Colon (tissue), 2 donors: ENCODE results near the gene RASGRP1.
"Not testable (repeated sequence)": the region's sequence is repeated elsewhere in the genome, so short reads cannot be mapped to it uniquely, and the experiment has no call there.

Experiments
- FAIRE-seq: peaks from 2 replicates; lab custom pipeline; 2012; peaks lifted over from hg19 to GRCh38; lab: Jason Lieb, UNC
- donor health status: control.
- donor health status: control.

Gene RASGRP1

DNA sequence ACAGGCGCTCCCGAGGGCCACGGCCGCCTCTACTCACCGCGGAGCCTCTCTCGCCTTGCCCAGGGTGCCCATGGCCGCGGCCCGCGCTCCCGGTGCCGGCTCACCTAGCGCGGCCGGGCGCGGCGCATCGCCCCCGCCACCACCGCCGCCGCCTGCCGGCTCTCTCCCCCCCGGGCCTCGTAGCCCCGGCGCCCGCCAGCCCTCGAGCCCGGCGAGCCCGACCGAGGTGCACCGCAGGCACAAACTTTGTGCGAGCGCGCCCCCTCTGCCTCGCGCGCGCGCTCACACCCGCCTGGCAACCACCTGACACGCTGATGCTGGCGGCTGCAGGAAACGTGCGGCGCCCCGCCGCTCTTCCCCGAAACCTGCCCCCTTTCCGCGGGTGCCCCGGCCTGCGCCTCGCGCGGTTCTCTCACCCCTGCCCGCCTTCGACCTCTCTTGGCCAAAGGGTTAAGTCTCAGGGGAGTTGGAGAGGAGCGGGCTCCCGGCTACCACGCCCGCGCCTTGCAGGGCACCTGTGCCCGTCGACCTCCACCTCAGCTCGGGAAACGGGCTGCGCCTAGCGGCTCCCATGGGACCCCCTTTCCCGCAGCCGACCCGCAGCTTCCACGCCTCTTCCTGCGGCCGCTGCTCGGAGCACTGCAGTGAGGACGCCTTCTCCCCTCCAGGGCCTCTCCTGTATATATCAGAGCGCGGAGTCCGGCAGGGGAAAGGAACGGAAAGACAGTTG is at the start of gene RASGRP1:
Gene RASGRP1 (minus strand): TSS at position 258 of the 730 bp plus-strand sequence. CDS start 186 bp downstream, at position 72.
- FAIRE-seq = no peak

DNA sequence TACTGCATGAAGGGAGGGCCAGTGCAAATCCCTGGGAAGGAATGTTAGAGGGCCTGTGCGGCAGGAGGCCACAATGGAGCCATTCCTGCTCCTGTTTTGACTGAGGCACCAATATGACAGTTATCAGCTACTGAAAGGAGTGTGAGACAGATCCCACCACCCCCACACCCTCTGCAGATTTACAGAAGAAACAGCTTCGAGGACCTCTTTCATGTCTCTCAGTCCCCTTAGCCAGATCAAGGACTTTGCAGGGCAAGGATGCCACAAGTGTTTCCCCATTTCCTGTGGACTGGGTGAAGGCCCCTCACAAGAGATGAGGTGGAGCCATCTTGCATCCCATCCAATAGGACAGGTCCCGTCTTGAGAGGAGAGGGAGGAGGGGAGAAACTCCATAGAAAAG is 48.5 kb upstream of the RASGRP1 start:
- FAIRE-seq = no peak

DNA sequence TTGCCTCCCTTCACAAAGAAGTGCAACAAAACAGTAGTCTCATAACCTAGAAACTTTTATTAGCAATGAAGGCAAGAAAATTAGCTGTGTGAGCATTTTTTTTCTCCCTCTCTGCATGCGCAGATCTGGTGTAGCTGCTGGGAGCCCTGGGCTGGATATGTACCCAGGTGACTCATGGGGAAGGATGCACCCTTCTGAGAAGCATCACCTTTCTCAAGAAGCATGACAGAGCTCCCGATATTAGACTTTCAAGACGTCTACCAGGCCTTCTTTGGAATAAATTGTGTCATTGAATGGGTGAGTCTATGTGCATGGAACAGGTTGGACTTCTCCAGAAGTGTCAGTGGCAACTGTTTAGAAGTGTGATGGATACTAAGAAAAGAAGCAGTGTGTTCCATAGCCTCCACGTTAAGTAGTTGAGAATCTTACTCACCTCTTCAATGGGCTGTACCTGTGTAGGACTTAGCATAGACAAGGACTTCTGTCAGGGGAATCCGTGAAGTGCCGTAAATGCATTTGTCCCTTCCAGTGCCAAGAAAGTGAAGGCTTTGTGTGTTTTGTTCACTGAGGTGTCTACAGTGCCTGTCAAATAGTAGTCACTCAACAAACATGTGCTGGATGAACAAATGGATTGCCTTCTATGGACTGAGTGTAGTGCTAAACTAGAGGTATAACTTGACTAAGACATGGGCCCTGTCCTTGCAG is 47.7 kb upstream of the RASGRP1 start:
- FAIRE-seq = no peak

DNA sequence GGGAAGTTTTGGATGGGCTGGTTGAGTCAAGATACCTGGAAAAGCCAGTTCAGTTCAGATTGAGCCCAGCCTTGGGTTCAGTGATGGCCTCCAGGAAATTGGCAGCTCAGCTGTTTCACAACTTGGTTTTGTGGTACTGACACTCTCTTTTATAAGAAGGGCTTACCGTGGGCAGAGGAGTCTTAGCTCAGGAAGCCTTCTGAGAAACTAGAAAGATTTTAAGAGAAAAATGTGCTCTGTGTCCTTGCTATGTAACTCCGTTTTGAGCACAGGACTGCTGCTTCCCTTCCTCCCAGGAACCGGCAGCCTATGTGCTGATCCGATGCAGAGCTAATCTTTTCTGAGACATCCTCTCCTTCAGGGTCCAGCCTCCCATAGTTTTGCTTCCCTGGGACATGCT is 46.6 kb upstream of the RASGRP1 start:
- FAIRE-seq = no peak

DNA sequence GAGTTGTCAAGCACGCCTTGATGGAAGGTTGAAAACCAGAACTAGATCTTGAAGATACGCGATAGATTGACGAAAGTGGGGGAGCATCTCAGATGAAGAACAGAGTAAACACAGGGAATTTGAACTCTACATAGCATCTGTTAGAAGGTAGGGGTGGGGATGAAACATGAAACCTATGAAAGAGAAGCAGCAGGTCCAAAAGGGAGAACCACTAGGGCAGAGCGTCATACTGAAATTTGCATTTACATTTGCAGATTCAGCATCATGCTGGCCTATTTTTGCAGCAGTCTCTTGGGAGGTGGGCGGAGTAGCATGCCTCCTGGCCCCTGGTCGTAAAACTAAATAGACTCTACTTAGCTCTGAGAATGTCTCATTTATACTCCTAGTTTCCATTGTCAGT is 46.1 kb upstream of the RASGRP1 start:
- FAIRE-seq = no peak

DNA sequence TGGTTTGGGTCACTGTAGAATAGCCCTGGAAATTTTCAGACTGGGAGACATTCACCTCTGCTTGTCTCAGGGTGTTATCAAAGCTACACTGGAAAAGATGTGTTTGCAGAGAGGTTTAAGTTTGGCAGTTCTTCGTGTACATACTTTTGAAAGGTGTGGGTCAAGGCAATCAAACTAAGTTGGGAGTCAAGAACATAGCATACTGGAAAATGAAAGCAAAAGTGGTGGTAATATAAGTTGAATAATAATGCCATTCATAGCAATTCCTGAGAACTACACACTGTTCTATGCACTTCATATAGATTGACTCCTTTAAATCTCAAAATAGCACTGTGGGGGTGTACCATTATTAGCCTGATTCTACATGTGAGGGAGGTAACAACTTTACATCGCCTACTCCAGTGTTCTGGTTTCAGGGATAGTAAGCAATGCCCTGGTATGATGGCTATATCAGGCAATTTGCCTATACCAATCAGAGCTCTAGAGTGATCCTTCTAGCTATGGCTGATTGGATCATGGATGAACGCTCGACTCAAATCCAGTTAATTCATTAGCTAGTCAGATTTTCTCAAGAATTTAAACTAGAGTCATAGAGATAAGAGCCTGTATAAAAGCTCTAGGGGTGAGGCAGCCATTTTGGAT is 44.6 kb upstream of the RASGRP1 start:
- no peak for FAIRE-seq

DNA sequence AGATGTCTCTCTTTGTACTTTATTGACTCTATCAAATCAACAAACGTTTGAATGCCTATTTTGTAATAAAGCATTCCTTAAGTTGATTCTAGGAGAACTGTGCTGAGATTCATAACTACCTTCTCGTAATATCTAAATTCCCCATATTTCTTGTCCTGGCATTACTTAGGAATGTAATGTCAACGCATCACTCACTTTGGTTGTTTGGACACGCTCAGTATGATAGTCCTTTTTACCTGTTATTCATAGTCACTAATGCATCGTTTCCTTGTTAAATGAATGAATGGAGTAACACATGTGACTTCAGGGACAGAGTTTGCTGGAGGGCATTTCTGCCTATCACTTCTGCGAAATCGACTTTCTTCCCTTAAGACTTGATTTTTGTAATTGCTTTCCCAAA is 44.1 kb upstream of the RASGRP1 start:
- no peak for FAIRE-seq

DNA sequence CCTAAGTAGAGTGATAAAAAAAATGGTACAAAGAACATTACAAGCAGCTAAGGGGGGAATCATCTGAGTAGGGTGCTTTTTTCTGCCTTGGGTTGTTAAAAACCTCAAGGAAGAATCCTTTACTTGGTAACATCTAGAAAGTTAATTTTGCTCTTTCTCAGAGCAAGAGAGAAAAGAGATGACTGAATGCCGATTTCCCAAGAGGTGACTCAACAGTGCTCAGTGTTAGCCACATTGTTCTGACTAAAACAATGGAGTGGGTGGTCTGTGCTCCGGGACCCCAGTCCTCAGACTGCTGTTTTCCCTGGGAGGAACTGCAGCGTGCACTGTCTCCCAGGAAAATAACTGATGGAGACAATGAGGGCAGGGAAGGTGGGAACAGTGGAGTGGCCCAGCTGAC is 41.1 kb upstream of the RASGRP1 start:
- FAIRE-seq = no peak

DNA sequence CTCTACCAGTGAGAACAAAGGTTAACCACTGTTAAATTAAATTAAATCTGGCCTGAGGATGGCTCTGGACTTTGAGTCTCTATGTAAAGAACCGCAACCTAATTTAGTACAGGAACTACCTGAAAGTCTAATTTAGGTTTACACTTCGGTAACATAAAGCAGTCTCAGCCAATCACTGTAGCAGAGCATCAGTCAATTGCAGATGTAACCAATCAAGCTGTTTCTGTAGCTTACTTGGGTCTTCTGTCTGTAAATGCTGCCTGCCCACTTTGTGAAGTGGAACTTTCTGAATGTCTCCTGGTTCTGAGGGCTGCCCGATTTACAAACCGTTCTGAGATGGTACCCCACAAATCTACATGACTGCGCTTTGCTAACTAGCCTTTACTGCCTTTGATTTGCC is 39.1 kb upstream of the RASGRP1 start:
- no peak for FAIRE-seq

DNA sequence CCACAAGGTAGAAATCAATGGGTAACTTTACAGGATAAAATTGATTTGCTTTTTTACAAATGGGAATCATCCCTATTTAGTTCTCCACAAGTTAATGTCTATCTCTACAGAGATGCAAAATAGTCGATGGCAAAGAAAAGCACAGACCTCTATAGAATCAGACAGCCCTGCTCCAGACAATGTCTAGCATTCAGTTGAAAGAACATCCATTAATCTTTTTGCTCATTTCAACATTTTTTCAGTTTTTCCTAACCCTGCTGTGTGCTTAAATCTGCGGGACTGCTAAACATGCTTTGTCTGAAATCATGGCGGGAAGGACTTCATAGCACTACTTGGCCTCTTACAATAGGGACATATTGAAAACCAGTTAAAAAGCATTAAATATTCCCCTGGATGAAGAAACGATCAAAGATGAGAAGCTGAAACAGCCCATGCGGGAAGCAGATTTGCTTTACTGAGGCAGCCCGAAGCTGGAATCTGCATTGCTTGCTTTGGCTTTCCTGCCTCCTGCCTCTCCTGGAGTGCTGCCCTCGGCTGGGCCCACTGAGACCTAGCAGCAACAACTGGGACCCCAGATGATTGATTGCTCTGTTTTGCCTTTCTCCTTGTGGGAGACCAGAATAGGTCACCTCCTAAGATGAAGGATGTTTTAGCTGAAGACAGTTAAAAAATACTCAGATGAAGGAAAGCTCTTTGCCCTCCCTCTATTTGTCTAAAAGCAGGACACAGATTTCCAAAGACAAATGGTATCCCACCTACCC is 38.5 kb upstream of the RASGRP1 start:
- FAIRE-seq = no peak

DNA sequence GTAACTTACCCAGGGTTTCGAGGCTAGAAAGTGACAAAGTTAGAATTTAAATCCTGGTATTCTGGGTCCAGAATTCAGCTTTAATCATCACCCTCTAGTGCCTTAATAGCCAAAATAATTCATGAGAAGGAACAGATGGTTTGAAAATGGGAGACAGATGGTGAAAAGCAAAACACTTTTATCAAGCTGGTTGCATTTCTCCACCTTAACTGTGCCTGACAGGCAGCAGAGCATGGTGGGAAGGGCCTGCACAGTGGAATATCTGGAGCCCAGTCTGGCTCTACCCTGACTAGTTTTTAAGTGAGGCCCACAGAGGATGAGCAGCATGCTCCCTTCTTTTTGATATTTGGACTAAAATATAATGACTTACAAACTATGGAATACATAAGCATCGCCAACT is 35.6 kb upstream of the RASGRP1 start:
- FAIRE-seq = no peak

DNA sequence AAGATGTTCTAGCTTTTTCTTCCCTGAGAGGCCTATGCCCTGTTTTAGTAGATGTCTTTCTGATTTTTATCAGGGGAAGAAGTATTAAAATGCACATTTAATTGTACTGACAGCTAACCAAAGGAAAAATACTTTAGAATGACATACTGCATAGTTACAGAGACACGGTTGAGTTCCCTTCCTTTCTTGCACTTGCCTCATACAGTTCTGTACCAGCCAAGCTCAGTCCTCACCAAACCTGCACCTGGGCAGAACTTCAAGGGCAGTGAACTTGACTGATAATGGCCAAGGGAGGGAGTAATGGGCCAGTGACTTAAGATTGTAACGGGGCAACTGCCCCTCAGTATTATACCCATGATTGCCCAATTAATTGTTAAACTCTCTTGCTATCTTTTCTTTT is 34.1 kb upstream of the RASGRP1 start:
- no peak for FAIRE-seq

DNA sequence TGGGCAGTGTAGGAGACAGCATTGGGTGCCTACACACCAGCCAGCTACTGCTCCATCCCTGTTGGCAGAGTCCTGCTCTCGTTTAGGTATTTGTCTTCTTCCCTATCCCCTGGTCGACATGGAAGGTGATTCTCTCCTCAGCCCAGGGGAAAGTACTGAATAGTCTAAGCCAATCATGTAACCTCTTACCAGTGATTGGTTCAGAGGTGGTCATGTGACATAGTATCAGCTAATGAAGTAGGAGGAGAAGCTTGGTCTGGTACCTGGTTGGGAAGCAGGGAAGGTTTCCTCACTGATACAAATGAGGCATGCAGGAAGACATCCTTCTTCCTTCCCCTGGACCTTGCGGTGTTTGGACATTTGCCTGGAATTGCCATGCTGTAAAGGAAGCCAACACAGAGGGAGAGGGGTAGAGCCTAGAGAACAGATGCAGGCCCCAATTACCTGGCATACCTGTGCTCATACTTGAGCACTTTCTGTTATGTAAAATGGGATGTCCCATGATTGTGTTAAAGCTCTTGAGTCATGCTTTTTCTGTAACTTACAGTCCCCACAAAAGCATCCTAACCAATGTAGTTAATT is 32.7 kb upstream of the RASGRP1 start:
- FAIRE-seq = no peak

DNA sequence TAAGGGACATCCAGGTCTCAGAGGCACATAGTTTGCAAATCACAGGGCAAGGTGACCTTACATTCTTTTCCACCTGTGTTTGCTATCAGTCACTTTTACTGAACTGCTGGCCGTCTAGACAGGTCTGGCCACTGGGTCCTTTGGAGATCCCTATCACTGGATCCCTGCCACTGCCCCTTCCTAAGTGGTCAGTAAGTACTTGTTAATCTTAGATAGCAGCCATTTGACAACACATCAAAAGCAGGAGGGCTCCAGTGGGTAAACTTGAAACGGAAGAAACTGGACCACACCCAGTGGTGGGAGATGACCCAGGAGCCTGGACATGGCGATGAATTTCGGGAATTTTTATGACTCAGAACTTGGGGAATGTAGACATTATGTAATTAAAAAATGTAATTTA is 28.9 kb upstream of the RASGRP1 start:
- FAIRE-seq = no peak

DNA sequence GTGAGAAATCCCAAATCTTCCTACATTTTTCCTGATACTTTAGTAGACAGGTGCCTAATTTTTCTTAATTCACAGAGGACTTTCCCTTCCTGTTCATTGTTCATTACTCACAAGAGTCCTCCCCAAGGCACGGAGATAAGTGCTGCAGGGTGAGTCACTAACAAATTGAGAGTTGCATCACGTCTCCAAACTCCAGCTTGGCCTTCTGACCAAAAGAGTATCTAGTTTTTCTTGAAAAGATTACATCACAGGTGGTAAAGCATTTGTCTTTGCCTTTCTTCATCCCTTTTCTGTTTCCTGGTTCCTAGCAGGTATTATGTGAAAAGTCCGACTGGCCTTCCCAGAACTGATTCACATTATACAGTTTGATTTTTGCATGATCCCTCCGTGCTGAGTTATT is 24.9 kb upstream of the RASGRP1 start:
- no peak for FAIRE-seq

DNA sequence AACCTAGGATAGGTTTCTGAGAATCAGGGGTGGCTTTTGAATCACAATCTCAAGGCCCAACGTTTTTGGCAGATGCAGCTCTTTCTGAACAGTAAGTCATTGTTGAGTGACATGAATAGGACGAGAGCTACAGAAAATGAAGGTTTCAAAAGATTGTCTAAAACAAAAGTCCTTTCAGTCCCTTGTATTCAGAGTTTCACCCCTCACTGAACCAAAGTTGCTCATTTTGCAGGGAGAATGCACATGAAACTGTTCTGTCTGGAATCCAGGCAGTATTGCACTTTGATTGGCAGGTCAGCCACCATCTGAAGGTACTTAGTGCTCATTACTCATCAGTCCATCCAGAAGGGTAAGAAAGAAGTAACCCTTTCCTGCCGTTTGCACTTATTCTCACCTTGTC is 24.1 kb upstream of the RASGRP1 start:
- FAIRE-seq = no peak

DNA sequence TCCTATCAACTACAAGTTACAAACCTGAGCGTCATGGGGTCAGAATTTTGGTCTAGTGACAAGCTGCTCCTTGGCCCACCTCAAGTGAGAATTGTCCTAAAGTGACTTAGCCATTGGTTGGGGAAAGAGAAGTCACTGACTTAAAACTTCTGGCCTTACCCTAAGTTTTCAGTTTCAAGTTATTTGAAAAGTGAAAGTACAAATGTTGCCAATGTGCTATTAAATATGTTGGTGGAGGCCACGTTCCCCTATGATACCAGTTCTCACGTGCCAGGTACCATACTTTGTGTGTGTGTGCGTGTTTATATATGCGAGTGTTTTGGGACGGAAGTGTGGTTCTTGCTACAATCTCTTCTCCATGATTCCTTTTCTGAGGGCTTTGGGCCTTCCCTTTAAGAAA is 22.6 kb upstream of the RASGRP1 start:
- no peak for FAIRE-seq

DNA sequence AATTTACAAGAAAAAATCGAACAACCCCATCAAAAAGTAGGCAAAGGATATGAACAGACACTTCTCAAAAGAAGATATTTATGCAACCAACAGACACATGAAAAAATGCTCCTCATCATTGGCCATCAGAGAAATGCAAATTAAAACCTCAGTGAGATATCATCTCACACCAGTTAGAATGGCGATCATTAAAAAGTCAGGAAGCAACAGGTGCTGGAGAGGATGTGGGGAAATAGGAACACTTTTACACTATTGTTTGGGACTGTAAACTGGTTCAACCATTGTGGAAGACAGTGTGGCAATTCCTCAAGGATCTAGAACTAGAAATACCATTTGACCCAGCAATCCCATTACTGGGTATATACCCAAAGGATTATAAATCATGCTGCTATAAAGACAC is 21.4 kb upstream of the RASGRP1 start:
- FAIRE-seq = not testable (repeated sequence)

DNA sequence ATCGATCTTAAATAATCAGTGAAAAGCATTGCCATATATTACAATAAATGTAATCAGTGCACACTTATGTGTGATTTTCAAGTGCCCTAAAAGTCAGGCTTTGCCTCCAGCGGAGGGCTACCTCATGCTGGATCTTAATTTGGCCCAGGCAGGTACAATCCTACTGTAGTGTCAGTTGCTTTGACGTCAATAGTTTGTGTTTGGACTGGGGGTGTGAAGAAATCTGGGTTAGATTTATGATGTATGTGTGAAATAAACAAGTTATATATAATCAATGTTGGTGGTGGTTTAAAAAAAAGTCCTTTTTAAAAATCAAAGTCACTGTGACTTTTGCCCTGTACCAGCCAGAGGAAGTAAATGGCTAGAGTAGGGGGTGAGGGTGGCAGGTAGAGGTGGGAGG is 14.0 kb upstream of the RASGRP1 start:
- FAIRE-seq = no peak

DNA sequence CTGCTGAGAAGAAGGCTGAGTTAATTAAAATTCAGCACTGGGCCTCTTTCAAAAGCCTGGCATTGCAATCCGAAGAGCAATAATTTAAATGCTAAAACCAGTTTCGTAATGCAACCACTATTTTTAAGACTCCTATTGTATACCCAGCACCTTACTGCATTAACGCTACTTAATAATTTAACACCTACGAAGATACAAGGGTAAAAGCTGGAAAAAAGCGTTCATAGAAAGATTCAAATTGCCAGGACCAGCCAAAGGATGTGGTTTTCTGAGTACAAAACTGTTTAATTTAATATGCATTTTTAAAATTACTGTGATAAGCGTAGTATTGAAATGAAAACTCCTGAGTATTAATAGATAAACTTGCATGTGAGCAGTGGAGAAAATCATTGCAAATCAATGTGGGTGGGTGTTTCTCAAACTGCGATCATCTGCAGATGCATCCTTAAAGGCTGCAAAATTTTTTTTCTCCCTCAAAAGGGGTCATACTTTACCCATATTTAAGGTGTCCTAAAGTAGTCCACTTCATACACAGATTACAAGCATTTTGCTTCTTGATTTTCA is 12.9 kb upstream of the RASGRP1 start:
- no peak for FAIRE-seq

DNA sequence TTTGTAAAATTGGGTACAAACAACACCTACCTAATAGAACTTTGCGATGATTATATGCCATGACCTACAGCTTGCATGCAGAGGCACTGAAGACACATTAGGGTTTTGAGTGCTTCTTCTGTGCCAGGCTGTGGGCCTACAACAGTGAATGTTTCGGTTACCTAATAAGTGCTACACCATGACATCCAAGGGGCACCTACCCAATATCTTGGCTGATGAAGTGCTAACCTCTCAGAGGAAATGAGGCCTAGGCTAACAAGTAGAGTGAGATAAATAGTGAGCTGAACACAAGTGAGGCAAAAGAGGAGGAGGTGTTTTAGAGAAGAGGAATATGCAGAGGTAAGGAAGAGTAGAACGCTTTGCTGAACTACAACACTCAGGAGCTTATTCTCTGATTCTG is 12.2 kb upstream of the RASGRP1 start:
- FAIRE-seq = no peak

DNA sequence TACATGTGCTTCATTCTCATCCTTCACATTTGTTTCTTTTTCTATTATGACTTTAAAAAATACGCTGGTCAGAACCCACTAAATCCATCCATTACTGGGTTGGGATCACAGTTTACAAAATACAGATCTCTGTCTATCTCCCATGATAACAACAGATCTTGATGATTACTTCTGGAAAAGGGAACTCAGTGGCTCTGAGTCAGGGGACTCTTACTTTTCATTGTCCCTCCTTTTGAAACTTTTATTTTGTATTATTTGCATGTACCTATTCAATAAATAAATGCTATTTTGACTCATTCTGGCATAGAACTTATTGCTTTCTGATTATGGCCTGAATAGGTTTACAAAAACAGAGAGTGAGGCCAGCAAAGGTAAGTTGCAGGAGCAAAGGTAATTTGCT is 11.6 kb upstream of the RASGRP1 start:
- FAIRE-seq = no peak
